H1 (cell line): ENCODE measurements around the gene B9D1. TPM values are rescaled to one million over a fixed set of nuclear protein-coding genes. Genes with fewer than 3 reads are reported as not detected.
A peak's percentile ranks its signal among the peaks of the same experiment; 100 is the strongest.

Experiments used
- CTCF ChIA-PET: fragments of 300-600 bp; sonication (Branson Sonifier 250); formaldehyde crosslinking; loops from one replicate; lab custom pipeline; 2021; ENCODE audit not compliant: partially characterized antibody; lab: Charles Lee
- POLR2A ChIA-PET: fragments of 300-600 bp; sonication (Branson Sonifier 250); formaldehyde crosslinking; loops from one replicate; lab custom pipeline; 2021; ENCODE audit warnings: inconsistent platforms; ENCODE audit not compliant: partially characterized antibody; lab: Charles Lee
- DNase-seq, 2 experiments: peaks; one replicate each; pipeline versions ENCODE4 v3.0.0 to v3.0.0-alpha.2; 2010 to 2022; ENCODE audit warnings: low spot score in 2 of 2, low read depth in 1 of 2, mixed read lengths in 1 of 2
- FAIRE-seq: peaks from 2 replicates; lab custom pipeline; 2011; peaks lifted over from hg19 to GRCh38; lab: Jason Lieb, UNC
- H2AFZ ChIP-seq: 2 replicates; pipeline ENCODE4 v1.8.1; 2012; ENCODE audit warnings: low read length, inconsistent platforms
- H2AK5ac ChIP-seq: 2 replicates; pipeline ENCODE4 v1.6.1; 2013; ENCODE audit warnings: low read depth, low read length
- H2BK120ac ChIP-seq: replicated peaks from 2 replicates; pipeline ENCODE3; 2013; ENCODE audit warnings: low read depth, low read length, inconsistent platforms
- H2BK12ac ChIP-seq: 2 replicates; pipeline ENCODE4 v1.6.1; 2013; ENCODE audit warnings: low read depth, low read length
- H2BK15ac ChIP-seq: 2 replicates; pipeline ENCODE4 v1.6.1; 2013; ENCODE audit warnings: low read length
- H2BK20ac ChIP-seq: 2 replicates; pipeline ENCODE4 v1.6.1; 2013; ENCODE audit warnings: low read length
- H2BK5ac ChIP-seq: 2 replicates; pipeline ENCODE4 v1.6.1; 2013; ENCODE audit warnings: low read depth, low read length
- H3K14ac ChIP-seq: 2 replicates; pipeline ENCODE4 v1.6.1; 2013; ENCODE audit warnings: inconsistent platforms; ENCODE audit not compliant: insufficient read length
- H3K18ac ChIP-seq: 2 replicates; pipeline ENCODE4 v1.6.1; 2013; ENCODE audit warnings: low read length; ENCODE audit errors: extremely low read depth
- H3K23ac ChIP-seq: 2 replicates; pipeline ENCODE4 v1.6.1; 2013; ENCODE audit warnings: inconsistent platforms; ENCODE audit not compliant: insufficient read length
- H3K23me2 ChIP-seq: 2 replicates; pipeline ENCODE4 v1.6.1; 2013; ENCODE audit warnings: low read depth, low read length
- H3K27ac ChIP-seq: 2 replicates; pipeline ENCODE4 v1.6.1; 2011; ENCODE audit warnings: low read depth, low read length, inconsistent platforms
- H3K27me3 ChIP-seq, 4 experiments: replicated peaks in 1 of 4; 1 replicate in 1 of 4; 2 replicates in 3 of 4; pipeline versions ENCODE4 v1.6.1 to v1.8.1; 2011 to 2013; ENCODE audit warnings: low read length in 3 of 4, mild to moderate bottlenecking in 3 of 4, inconsistent platforms in 2 of 4, mixed read lengths in 2 of 4, moderate library complexity in 1 of 4; ENCODE audit not compliant: control insufficient read depth in 3 of 4, insufficient read depth in 3 of 4; ENCODE audit errors: extremely low read depth in 1 of 4
- H3K36me3 ChIP-seq, 4 experiments: 2 replicates each; pipeline versions ENCODE4 v1.6.1 to v1.8.1; 2011 to 2013; ENCODE audit warnings: mild to moderate bottlenecking in 4 of 4, low read length in 3 of 4, moderate library complexity in 2 of 4, control low read depth in 1 of 4, inconsistent platforms in 1 of 4; ENCODE audit not compliant: insufficient read depth in 4 of 4, control insufficient read depth in 2 of 4
- H3K4ac ChIP-seq: replicated peaks from 2 replicates; pipeline ENCODE3; 2013; ENCODE audit warnings: low read length, low read depth, mixed read lengths, inconsistent platforms; ENCODE audit not compliant: insufficient read length
- H3K4me1 ChIP-seq, 4 experiments: replicated peaks in 1 of 4; 1 replicate in 1 of 4; 2 replicates in 3 of 4; pipeline versions ENCODE4 v1.6.1 to v1.8.1; 2011 to 2013; ENCODE audit warnings: low read length in 3 of 4, inconsistent platforms in 2 of 4, mixed read lengths in 1 of 4; ENCODE audit not compliant: insufficient read depth in 4 of 4, control insufficient read depth in 3 of 4
- H3K4me2 ChIP-seq, 2 experiments: 2 replicates each; pipeline versions ENCODE4 v1.6.1 to v1.8.1; 2011 to 2013; ENCODE audit warnings: low read depth in 2 of 2, low read length in 2 of 2, control low read depth in 1 of 2, inconsistent platforms in 1 of 2, mild to moderate bottlenecking in 1 of 2; ENCODE audit not compliant: insufficient read depth in 1 of 2
- H3K4me3 ChIP-seq, 4 experiments: fragments of 200-600, 300-600 bp in 1 of 4; sonication (generic), shearing (Covaris generic), sonication (Bioruptor Twin) in 1 of 4; 2 replicates each; pipeline versions ENCODE4 v1.5.1 to v1.8.1; 2011 to 2016; ENCODE audit warnings: low read length in 4 of 4, low read depth in 3 of 4, control low read depth in 2 of 4, inconsistent platforms in 2 of 4, mild to moderate bottlenecking in 2 of 4, mixed read lengths in 1 of 4, moderate library complexity in 1 of 4; ENCODE audit not compliant: insufficient read depth in 2 of 4; ENCODE audit errors: extremely low read depth in 1 of 4
- H3K56ac ChIP-seq: replicated peaks from 2 replicates; pipeline ENCODE3; 2013; ENCODE audit warnings: low read depth, mild to moderate bottlenecking, mixed read lengths, low read length, inconsistent platforms; ENCODE audit not compliant: insufficient read length
- H3K79me1 ChIP-seq: 2 replicates; pipeline ENCODE4 v1.6.1; 2013; ENCODE audit warnings: low read depth, low read length, control low read depth
- H3K79me2 ChIP-seq, 2 experiments: 2 replicates each; pipeline versions ENCODE4 v1.6.1 to v1.8.1; 2012 to 2013; ENCODE audit warnings: low read length in 2 of 2, mild to moderate bottlenecking in 2 of 2, inconsistent platforms in 1 of 2; ENCODE audit not compliant: insufficient read depth in 2 of 2, control insufficient read depth in 1 of 2
- H3K9ac ChIP-seq, 4 experiments: replicated peaks in 1 of 4; 1 replicate in 1 of 4; 2 replicates in 3 of 4; pipeline versions ENCODE4 v1.6.1 to v1.8.1; 2011 to 2013; ENCODE audit warnings: low read depth in 3 of 4, low read length in 3 of 4, control low read depth in 2 of 4, mild to moderate bottlenecking in 2 of 4, moderate library complexity in 2 of 4, inconsistent platforms in 1 of 4; ENCODE audit errors: extremely low read depth in 1 of 4
- H3K9me3 ChIP-seq, 2 experiments: 2 replicates each; pipeline versions ENCODE4 v1.6.1 to v1.8.1; 2012 to 2013; ENCODE audit warnings: mild to moderate bottlenecking in 2 of 2, moderate library complexity in 2 of 2, control low read depth in 1 of 2, inconsistent platforms in 1 of 2, low read depth in 1 of 2, low read length in 1 of 2, mixed read lengths in 1 of 2; ENCODE audit not compliant: insufficient read depth in 2 of 2
- H4K20me1 ChIP-seq, 2 experiments: replicated peaks in 1 of 2; 2 replicates each; pipeline versions ENCODE3 to v1.8.1; 2011 to 2013; ENCODE audit warnings: inconsistent platforms in 2 of 2, low read length in 2 of 2, mild to moderate bottlenecking in 1 of 2; ENCODE audit not compliant: insufficient read depth in 2 of 2, control insufficient read depth in 1 of 2
- H4K5ac ChIP-seq: 2 replicates; pipeline ENCODE4 v1.6.1; 2013; ENCODE audit warnings: low read length, low read depth, mixed read lengths, inconsistent platforms; ENCODE audit not compliant: insufficient read length
- H4K8ac ChIP-seq: 2 replicates; pipeline ENCODE4 v1.8.0; 2013; ENCODE audit warnings: mild to moderate bottlenecking, moderate library complexity, low read length, inconsistent platforms; ENCODE audit not compliant: insufficient read depth; ENCODE audit errors: extremely low read depth
- H4K91ac ChIP-seq: replicated peaks from 2 replicates; pipeline ENCODE3; 2013; ENCODE audit warnings: low read length, mixed read lengths, inconsistent platforms; ENCODE audit not compliant: insufficient read length
- BCL11A ChIP-seq, 2 experiments: IDR thresholded peaks; one replicate each; pipeline ENCODE4 v1.6.1; 2011; ENCODE audit warnings: low read depth in 2 of 2, low read length in 2 of 2, mild to moderate bottlenecking in 2 of 2
- CBX5 ChIP-seq: fragments of 300-800, 300-1000 bp; sonication (generic); IDR thresholded peaks from 2 replicates; pipeline ENCODE4 v1.7.1; 2016; ENCODE audit warnings: antibody characterized with exemption, low read length, low read depth
- CEBPB ChIP-seq: IDR thresholded peaks from 2 replicates; pipeline ENCODE4 v1.6.1; 2012; ENCODE audit warnings: low read depth, low read length
- EZH2 ChIP-seq: fragments of 200-600 bp; sonication (generic); IDR thresholded peaks from 2 replicates; pipeline ENCODE4 v1.7.1; 2012; ENCODE audit warnings: low read depth, mild to moderate bottlenecking, moderate library complexity, low read length, inconsistent platforms; ENCODE audit not compliant: severe bottlenecking
- NANOG ChIP-seq: IDR thresholded peaks from 2 replicates; pipeline ENCODE4 v1.6.1; 2011; ENCODE audit warnings: low read length, low read depth, mild to moderate bottlenecking, inconsistent platforms; ENCODE audit not compliant: insufficient read depth, poor library complexity, severe bottlenecking
- POU5F1 ChIP-seq: IDR thresholded peaks from 2 replicates; pipeline ENCODE4 v1.6.1; 2011; ENCODE audit warnings: low read depth, mild to moderate bottlenecking, low read length, moderate library complexity
- RBBP5 ChIP-seq: IDR thresholded peaks from 2 replicates; pipeline ENCODE4 v1.7.1; 2012; ENCODE audit warnings: low read depth, mild to moderate bottlenecking, inconsistent platforms, low read length, moderate library complexity, borderline replicate concordance
- TCF12 ChIP-seq: IDR thresholded peaks from 2 replicates; pipeline ENCODE4 v1.6.1; 2011; ENCODE audit warnings: low read depth, mild to moderate bottlenecking, low read length
- WGBS, 2 experiments: shearing (Covaris generic) in 1 of 2; methylation state at CpG; one replicate each; pipeline versions ENCODE4 v1.1.6 to v1.1.7; 2013 to 2015; ENCODE audit warnings: low lambda C conversion rate in 2 of 2, mixed read lengths in 2 of 2, inconsistent platforms in 1 of 2, low coverage in 1 of 2, missing lambda C conversion rate in 1 of 2; ENCODE audit not compliant: insufficient replicate concordance in 2 of 2, insufficient coverage in 1 of 2, insufficient read length in 1 of 2; ENCODE audit errors: extremely low coverage in 1 of 2, missing lambda C conversion rate in 1 of 2; 5-methylcytosine and 5-hydroxymethylcytosine counted together
- polyA plus RNA-seq, 7 experiments: library from polyadenylated mRNA; depleted of rRNA in 3 of 7; stranded (reverse) in 5 of 7; unstranded in 2 of 7; fragments of >200 nt in 5 of 7; fragments of 200-250 nt in 2 of 7; gene quantifications; 1 replicate in 5 of 7; 2 replicates in 1 of 7; 4 replicates in 1 of 7; pipeline versions ENCODE4 v1.2.1 to v1.2.3, GENCODE V29; 2011 to 2013; ENCODE audit warnings: missing spikeins in 2 of 7, mixed read lengths in 2 of 7
- total RNA-seq: library from RNA; stranded (reverse); fragmentation: NEBNext Ultra II Directional; extraction: Animal tissue kit (Norgen Biotek cat#: 25700); gene quantifications from 2 replicates; pipeline ENCODE4 v1.2.1, GENCODE V29; 2021

The B9D1 gene
- total and polyA plus RNA-seq, 2 of the 8 experiments (the other 6 are each of a cell fraction or from before 2014, with no cell fraction given), result 24.6 to 65.7 TPM

DNA sequence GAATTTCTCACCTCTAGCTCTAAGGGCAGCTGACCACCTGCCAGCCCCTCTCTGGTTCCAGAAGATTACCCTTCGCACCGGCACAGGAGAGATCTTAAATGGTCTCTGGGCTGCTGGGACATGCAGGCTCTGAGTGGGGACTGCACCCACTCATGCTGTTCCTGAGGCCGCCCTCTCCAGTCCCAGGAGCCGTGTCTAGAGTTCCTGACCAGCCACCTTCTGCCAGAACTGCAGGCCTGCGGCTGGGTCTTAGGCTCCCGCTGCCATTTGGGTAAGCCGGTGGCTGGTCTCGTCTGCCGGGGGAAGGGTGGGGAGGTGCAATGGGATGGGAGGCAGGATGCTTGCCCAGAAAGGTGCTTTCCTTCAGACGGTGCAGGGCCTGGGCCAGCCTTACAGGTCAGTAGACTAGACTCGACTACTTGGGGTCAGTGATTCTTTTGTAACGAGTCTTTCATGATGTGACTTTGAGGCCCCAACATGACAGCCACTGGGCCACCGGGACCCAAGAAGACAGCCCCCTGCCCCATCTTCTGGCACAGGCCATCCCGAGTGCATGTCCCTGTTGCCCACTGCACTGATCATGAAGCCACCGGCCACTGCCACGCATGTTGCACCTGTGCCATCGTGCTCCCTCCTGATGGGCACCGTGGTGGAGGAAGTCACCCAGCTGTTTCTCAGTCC, 26.4 kb downstream of the B9D1 start:
- no peak for FAIRE-seq
- Histone ChIP-seq H2AK5ac (no peak overlapping the region), H4K5ac (no peak overlapping the region), H3K9me3 (no peaks in the 10 kb centered on the region), H3K27ac (no peak overlapping the region), H3K23me2 (no peaks in the 10 kb centered on the region), H3K4me3 (no peak overlapping the region), H2AFZ (no peak overlapping the region), H4K20me1 (peaks cover 0 to 6% of the 10 kb centered on the region in 2 experiments), H2BK5ac (no peak overlapping the region), H2BK15ac (0 out of 2 replicates have a peak overlapping the region, but pooled peaks have one; percentile 61), H2BK20ac (no peak overlapping the region), H3K27me3 (no peaks in the 10 kb centered on the region), H3K18ac (no peak overlapping the region), H3K23ac (no peak overlapping the region), H3K4ac (no peak overlapping the region), H3K14ac (no peak overlapping the region), H3K79me1 (no peaks in the 10 kb centered on the region), H2BK12ac (no peak overlapping the region), H3K79me2 (no peaks in the 10 kb centered on the region), H3K9ac (no peak overlapping the region), H2BK120ac (no peak overlapping the region), H4K8ac (no peak overlapping the region), H3K56ac (no peak overlapping the region), H3K4me1 (peaks cover 4 to 17% (median 15%) of the 10 kb centered on the region in 4 experiments), H3K4me2 (no peak overlapping the region), H4K91ac (no peak overlapping the region), H3K36me3 (peaks cover 0 to 4% (median 0%) of the 10 kb centered on the region in 4 experiments; a peak in 1 of 8 replicates)
- ChIA-PET POLR2A (interaction anchor here (1.1 kb wide), 2 partner anchors 12 to 24 kb away, joined by 3 to 4 read pairs; no protein-coding TSS in a partner anchor), CTCF (interaction anchor here (1.2 to 9.8 kb wide), 2 partner anchors 14 to 91 kb away, joined by 3 to 70 read pairs; no protein-coding TSS in a partner anchor)
- TF ChIP-seq BCL11A (IDR thresholded peaks at IDR 0.05; ENCODE audit: low read depth in 2 of 2, low read length in 2 of 2), result no peak
- TF ChIP-seq RBBP5, result no peak
- no peak for TF ChIP-seq POU5F1
- TF ChIP-seq EZH2, result no peak
- TF ChIP-seq CBX5, result no peak
- no peak for TF ChIP-seq TCF12
- no peak for TF ChIP-seq NANOG
- TF ChIP-seq CEBPB, result no peak
- DNase-seq, result no peak
- 89% methylated on average over 18 of the region's 18 CpGs; no CpG with 5 or more reads in 1 of the 2 experiments for WGBS, 2 experiments
